ENCODE measurements around the gene BRD3OS. TPM values are rescaled to one million over a fixed set of nuclear protein-coding genes. Genes with fewer than 3 reads are reported as not detected.
A peak's percentile ranks its signal among the peaks of the same experiment; 100 is the strongest.

Gene BRD3OS
- total and polyA plus RNA-seq, 10 of the 15 experiments (the other 5 are each of a cell fraction or from before 2014, with no cell fraction given), result 2.1 to 13.7 (median 10.7) TPM

GRCh38 chr9:134041649-134041962 lies 16.3 kb downstream of the BRD3OS start:
- ATAC-seq, result no peak
- Histone ChIP-seq H3K4me1 (ENCODE audit: control insufficient read depth, insufficient read depth, low read length) (no peaks in the 10 kb centered on the region), H3K9me3 (replicated peaks; ENCODE audit: control insufficient read depth, insufficient read depth, low read length) (no peaks in the 10 kb centered on the region), H4K20me1 (ENCODE audit: control insufficient read depth, insufficient read depth) (no peaks in the 10 kb centered on the region), H3K9ac (ENCODE audit: control insufficient read depth, insufficient read depth, low read length) (no peak overlapping the region), H3K4me2 (ENCODE audit: control insufficient read depth, insufficient read depth) (no peak overlapping the region), H3K36me3 (ENCODE audit: control insufficient read depth in 2 of 2, insufficient read depth in 2 of 2, low read length in 1 of 2) (peaks cover 0 to 15% of the 10 kb centered on the region in 2 experiments; a peak in 3 of 4 replicates), H3K27ac (ENCODE audit: control insufficient read depth, insufficient read depth) (no peak overlapping the region), H2AFZ (ENCODE audit: control insufficient read depth, low read depth, low read length) (no peak overlapping the region), H3K79me2 (ENCODE audit: control insufficient read depth, insufficient read depth, low read length) (no peaks in the 10 kb centered on the region), H3K27me3 (replicated peaks in 1 of 2; ENCODE audit: control insufficient read depth in 2 of 2, insufficient read depth in 2 of 2, low read length in 1 of 2) (no peaks in the 10 kb centered on the region), H3K4me3 (no peak overlapping the region)
- CTCF ChIA-PET, result no interaction called here
- SMC1A ChIA-PET (ENCODE audit: uncharacterized antibody, unreplicated experiment), result no interaction called here
- RAD21 ChIA-PET (ENCODE audit: unreplicated experiment), result no interaction called here
- TF ChIP-seq SMC3 (IDR thresholded peaks at IDR 0.05; ENCODE audit: borderline replicate concordance, low read length) (no peak), POLR2A (IDR thresholded peaks at IDR 0.05; ENCODE audit: low read depth, low read length) (peak; percentile 15; the same call in 1 of the 2 replicates)
- in situ Hi-C loops (cut with MboI), result no loop called here
- no peak for DNase-seq (ENCODE audit: low read depth, low spot score)
- POLR2A ChIA-PET, result no interaction called here
- BruUV-seq (replicated peaks), result no TSS peak
- FAIRE-seq, result no peak
- intact Hi-C loops (cut with micrococcal nuclease; ENCODE audit: unreplicated experiment), result no loop called here
- WGBS (ENCODE audit: insufficient coverage, insufficient replicate concordance, low lambda C conversion rate, missing lambda C conversion rate), result 95% methylated on average over 16 of the region's 16 CpGs

GRCh38 chr9:134043531-134043988 lies 18.3 kb downstream of the BRD3OS start:
- H3K4me2 ChIP-seq (ENCODE audit: control insufficient read depth, insufficient read depth), result no peak overlapping the region
- no peaks in the 10 kb centered on the region for H3K4me1 ChIP-seq (ENCODE audit: control insufficient read depth, insufficient read depth, low read length)
- ATAC-seq, result no peak
- 82% methylated on average over 11 of the region's 11 CpGs for WGBS (ENCODE audit: insufficient coverage, insufficient replicate concordance, low lambda C conversion rate, missing lambda C conversion rate)
- no peak overlapping the region for H3K4me3 ChIP-seq
- no peak overlapping the region for H3K9ac ChIP-seq (ENCODE audit: control insufficient read depth, insufficient read depth, low read length)
- ChIA-PET RAD21 (ENCODE audit: unreplicated experiment) (interaction anchor here (0.8 kb wide), 1 partner anchor 19 kb away, joined by 3 read pairs; no protein-coding TSS in a partner anchor), POLR2A (no interaction called here), CTCF (no interaction called here), SMC1A (ENCODE audit: uncharacterized antibody, unreplicated experiment) (interaction anchor here (1.3 kb wide), 1 partner anchor 50 kb away, joined by 3 read pairs; no protein-coding TSS in a partner anchor)
- no peak overlapping the region for H2AFZ ChIP-seq (ENCODE audit: control insufficient read depth, low read depth, low read length)
- peaks cover 0 to 17% of the 10 kb centered on the region in 2 experiments; a peak in 3 of 4 replicates for H3K36me3 ChIP-seq (ENCODE audit: control insufficient read depth in 2 of 2, insufficient read depth in 2 of 2, low read length in 1 of 2)
- intact Hi-C loops (cut with micrococcal nuclease; ENCODE audit: unreplicated experiment) (no loop called here), in situ Hi-C loops (cut with MboI) (no loop called here)
- DNase-seq (ENCODE audit: low read depth, low spot score), result no peak
- H3K27ac ChIP-seq (ENCODE audit: control insufficient read depth, insufficient read depth), result no peak overlapping the region
- BruUV-seq (replicated peaks), result no TSS peak
- no peak for FAIRE-seq
- H3K9me3 ChIP-seq (replicated peaks; ENCODE audit: control insufficient read depth, insufficient read depth, low read length), result no peaks in the 10 kb centered on the region
- no peaks in the 10 kb centered on the region for H4K20me1 ChIP-seq (ENCODE audit: control insufficient read depth, insufficient read depth)
- no peaks in the 10 kb centered on the region for H3K79me2 ChIP-seq (ENCODE audit: control insufficient read depth, insufficient read depth, low read length)
- H3K27me3 ChIP-seq (replicated peaks in 1 of 2; ENCODE audit: control insufficient read depth in 2 of 2, insufficient read depth in 2 of 2, low read length in 1 of 2), result no peaks in the 10 kb centered on the region
- TF ChIP-seq SIX5 (IDR thresholded peaks at IDR 0.05; ENCODE audit: low read depth, low read length, severe bottlenecking) (no peak), ZBTB40 (IDR thresholded peaks at IDR 0.05; ENCODE audit: borderline replicate concordance) (no peak), E2F4 (IDR thresholded peaks at IDR 0.05; ENCODE audit: low read depth, low read length) (no peak), CHD4 (IDR thresholded peaks at IDR 0.05) (no peak), NFYA (IDR thresholded peaks at IDR 0.05; ENCODE audit: borderline replicate concordance, low read depth, low read length) (no peak), KLF5 (IDR thresholded peaks at IDR 0.05; ENCODE audit: partially characterized antibody) (no peak), MXI1 (IDR thresholded peaks at IDR 0.05; ENCODE audit: low read depth, low read length) (no peak), RBBP5 (conservative IDR thresholded peaks at IDR 0.05) (no peak), TCF7 (IDR thresholded peaks at IDR 0.05; ENCODE audit: borderline replicate concordance) (no peak)

All from GM12878 (cell line).